HEK293 (cell line): ENCODE data around the gene GABBR2.

Source experiments
- CTCF ChIA-PET: fragments of 350-600 bp; formaldehyde crosslinking; extraction: SDS; loops from one replicate; lab custom pipeline; 2021; ENCODE audit warnings: antibody characterized with exemption; lab: Yijun Ruan, JAX
- POLR2A ChIA-PET: fragments of 300-600 bp; formaldehyde crosslinking; extraction: SDS; loops from one replicate; lab custom pipeline; 2020; ENCODE audit warnings: antibody characterized with exemption, inconsistent platforms; lab: Yijun Ruan, JAX
- H3K27ac ChIP-seq: fragments of 200-500 bp; sonication (Bioruptor generic); 2 replicates; pipeline ENCODE4 v1.5.1; 2014; ENCODE audit warnings: low read depth, low read length, control low read depth, inconsistent platforms; ENCODE audit errors: extremely low read depth
- H3K36me3 ChIP-seq, 2 experiments: fragments of 200-500 bp in 1 of 2; sonication (Bioruptor generic) in 1 of 2; 1 replicate in 1 of 2; 2 replicates in 1 of 2; pipeline ENCODE4 v1.5.1; 2014 to 2017; ENCODE audit warnings: inconsistent platforms in 2 of 2, low read length in 2 of 2; ENCODE audit not compliant: control insufficient read depth in 2 of 2, insufficient read depth in 1 of 2
- H3K4me1 ChIP-seq: fragments of 200-500 bp; sonication (Bioruptor generic); 2 replicates; pipeline ENCODE4 v1.5.1; 2014; ENCODE audit warnings: mild to moderate bottlenecking, low read length, inconsistent platforms; ENCODE audit not compliant: control insufficient read depth, insufficient read depth
- H3K4me3 ChIP-seq: 2 replicates; pipeline ENCODE4 v1.5.1; 2011; ENCODE audit warnings: low read depth, mild to moderate bottlenecking, control low read depth, low read length, moderate library complexity
- H3K9me3 ChIP-seq: fragments of 200-500 bp; sonication (Bioruptor generic); 2 replicates; pipeline ENCODE4 v1.5.1; 2014; ENCODE audit warnings: low read depth, low read length, inconsistent platforms; ENCODE audit not compliant: control insufficient read depth, insufficient read depth
- HOXD13 ChIP-seq: sonication (generic); formaldehyde crosslinking; IDR thresholded peaks from 2 replicates; pipeline ENCODE4 v1.8.0; 2022; ENCODE audit warnings: missing genetic modification reagents, borderline replicate concordance
- KLF16 ChIP-seq: fragments of 450-650 bp; formaldehyde crosslinking; IDR thresholded peaks from 2 replicates; pipeline ENCODE4 v1.5.1; 2017; ENCODE audit warnings: missing biosample characterization, missing genetic modification characterization
- KLF17 ChIP-seq: fragments of 450-650 bp; formaldehyde crosslinking; IDR thresholded peaks from 2 replicates; pipeline ENCODE4 v1.5.1; 2016; ENCODE audit warnings: missing biosample characterization, missing genetic modification characterization
- OSR2 ChIP-seq: fragments of 450-650 bp; formaldehyde crosslinking; IDR thresholded peaks from 2 replicates; pipeline ENCODE4 v1.5.1; 2016; ENCODE audit warnings: missing biosample characterization, missing genetic modification characterization
- PATZ1 ChIP-seq: fragments of 450-650 bp; formaldehyde crosslinking; IDR thresholded peaks from 2 replicates; pipeline ENCODE4 v1.5.1; 2016; ENCODE audit warnings: missing biosample characterization, missing genetic modification characterization
- PRDM6 ChIP-seq: fragments of 450-650 bp; formaldehyde crosslinking; IDR thresholded peaks from 2 replicates; pipeline ENCODE4 v1.5.1; 2017; ENCODE audit warnings: missing biosample characterization, missing genetic modification characterization
- SP7 ChIP-seq: fragments of 450-650 bp; formaldehyde crosslinking; IDR thresholded peaks from 2 replicates; pipeline ENCODE4 v1.5.1; 2016; ENCODE audit warnings: missing biosample characterization, missing genetic modification characterization
- YY1 ChIP-seq: fragments of 450-650 bp; formaldehyde crosslinking; IDR thresholded peaks from 2 replicates; pipeline ENCODE4 v1.5.1; 2018; ENCODE audit warnings: missing biosample characterization, missing genetic modification characterization
- ZNF146 ChIP-seq: fragments of 450-650 bp; formaldehyde crosslinking; IDR thresholded peaks from 2 replicates; pipeline ENCODE4 v1.5.1; 2016; ENCODE audit warnings: missing biosample characterization, missing genetic modification characterization
- ZNF148 ChIP-seq: fragments of 450-650 bp; formaldehyde crosslinking; IDR thresholded peaks from 2 replicates; pipeline ENCODE4 v1.5.0; 2017; ENCODE audit warnings: missing biosample characterization, missing genetic modification characterization, borderline replicate concordance
- ZNF404 ChIP-seq: fragments of 450-650 bp; formaldehyde crosslinking; IDR thresholded peaks from 2 replicates; pipeline ENCODE4 v1.5.1; 2017; ENCODE audit warnings: missing biosample characterization, missing genetic modification characterization
- ZNF416 ChIP-seq: fragments of 450-650 bp; formaldehyde crosslinking; IDR thresholded peaks from 2 replicates; pipeline ENCODE4 v1.5.1; 2016; ENCODE audit warnings: missing biosample characterization, missing genetic modification characterization
- ZNF449 ChIP-seq: fragments of 450-650 bp; formaldehyde crosslinking; IDR thresholded peaks from 2 replicates; pipeline ENCODE4 v1.5.1; 2017; ENCODE audit warnings: missing biosample characterization, mild to moderate bottlenecking, missing genetic modification characterization, moderate library complexity
- ZNF555 ChIP-seq: fragments of 450-650 bp; formaldehyde crosslinking; conservative IDR thresholded peaks from 2 replicates; pipeline ENCODE4 v1.5.1; 2017; ENCODE audit warnings: missing biosample characterization, mild to moderate bottlenecking, missing genetic modification characterization, inconsistent platforms
- ZNF621 ChIP-seq: fragments of 450-650 bp; formaldehyde crosslinking; IDR thresholded peaks from 2 replicates; pipeline ENCODE4 v1.5.1; 2017; ENCODE audit warnings: missing biosample characterization, missing genetic modification characterization
- ZNF645 ChIP-seq: fragments of 450-650 bp; formaldehyde crosslinking; IDR thresholded peaks from 2 replicates; pipeline ENCODE4; 2016; ENCODE audit warnings: missing biosample characterization, missing genetic modification characterization
- ZNF658 ChIP-seq: fragments of 450-650 bp; formaldehyde crosslinking; IDR thresholded peaks from 2 replicates; pipeline ENCODE4; 2016; ENCODE audit warnings: missing biosample characterization, missing genetic modification characterization
- ZSCAN5A ChIP-seq: fragments of 450-650 bp; formaldehyde crosslinking; IDR thresholded peaks from 2 replicates; pipeline ENCODE4 v1.5.1; 2016; ENCODE audit warnings: missing biosample characterization, missing genetic modification characterization

The GABBR2 gene

GRCh38 chr9:98318041-98318790, 390.5 kb downstream of the GABBR2 start:
- ChIA-PET POLR2A (no interaction called here), CTCF (interaction anchor here (0.5 to 1.1 kb wide), 7 partner anchors 63 to 825 kb away, joined by 3 to 4 read pairs (median 3); no protein-coding TSS in a partner anchor)
- Histone ChIP-seq H3K9me3 (no peaks in the 10 kb centered on the region), H3K36me3 (no peaks in the 10 kb centered on the region), H3K27ac (no peak overlapping the region), H3K4me3 (no peak overlapping the region), H3K4me1 (no peaks in the 10 kb centered on the region)
- TF ChIP-seq ZNF621 (no peak), KLF16 (tag by site-specific recombination) (no peak), SP7 (tag by site-specific recombination) (no peak), HOXD13 (CRISPR knock-in tag) (no peak), ZNF555 (tag by site-specific recombination) (no peak), ZNF148 (tag by site-specific recombination) (no peak), ZNF658 (tag by site-specific recombination) (no peak), ZNF404 (tag by site-specific recombination) (no peak), ZNF416 (tag by site-specific recombination) (no peak), OSR2 (tag by site-specific recombination) (no peak), PATZ1 (tag by site-specific recombination) (no peak), ZNF146 (tag by site-specific recombination) (no peak), KLF17 (tag by site-specific recombination) (no peak), ZSCAN5A (tag by site-specific recombination) (no peak)

GRCh38 chr9:98317134-98317857, 391.4 kb downstream of the GABBR2 start:
- no peak overlapping the region for H3K27ac ChIP-seq
- ChIA-PET POLR2A (no interaction called here), CTCF (interaction anchor here (0.5 to 5.6 kb wide), 10 partner anchors 12 to 826 kb away, joined by 3 to 80 read pairs (median 3); no protein-coding TSS in a partner anchor)
- no peaks in the 10 kb centered on the region for H3K9me3 ChIP-seq
- H3K4me1 ChIP-seq = no peaks in the 10 kb centered on the region
- no peaks in the 10 kb centered on the region for H3K36me3 ChIP-seq
- no peak overlapping the region for H3K4me3 ChIP-seq
- TF ChIP-seq PRDM6 (tag by site-specific recombination) (no peak), ZNF449 (tag by site-specific recombination) (no peak), ZNF645 (tag by site-specific recombination) (no peak), ZNF148 (tag by site-specific recombination) (no peak), YY1 (tag by site-specific recombination) (no peak)
